Measurements from ENCODE around the gene ANKIB1.
"Not testable (repeated sequence)": the region's sequence is repeated elsewhere in the genome, so short reads cannot be mapped to it uniquely, and the experiment has no call there.

The ANKIB1 gene

GRCh38 chr7:92335574-92335973 is 89.8 kb downstream of the ANKIB1 start:
- DNase-seq: no peak

DNA sequence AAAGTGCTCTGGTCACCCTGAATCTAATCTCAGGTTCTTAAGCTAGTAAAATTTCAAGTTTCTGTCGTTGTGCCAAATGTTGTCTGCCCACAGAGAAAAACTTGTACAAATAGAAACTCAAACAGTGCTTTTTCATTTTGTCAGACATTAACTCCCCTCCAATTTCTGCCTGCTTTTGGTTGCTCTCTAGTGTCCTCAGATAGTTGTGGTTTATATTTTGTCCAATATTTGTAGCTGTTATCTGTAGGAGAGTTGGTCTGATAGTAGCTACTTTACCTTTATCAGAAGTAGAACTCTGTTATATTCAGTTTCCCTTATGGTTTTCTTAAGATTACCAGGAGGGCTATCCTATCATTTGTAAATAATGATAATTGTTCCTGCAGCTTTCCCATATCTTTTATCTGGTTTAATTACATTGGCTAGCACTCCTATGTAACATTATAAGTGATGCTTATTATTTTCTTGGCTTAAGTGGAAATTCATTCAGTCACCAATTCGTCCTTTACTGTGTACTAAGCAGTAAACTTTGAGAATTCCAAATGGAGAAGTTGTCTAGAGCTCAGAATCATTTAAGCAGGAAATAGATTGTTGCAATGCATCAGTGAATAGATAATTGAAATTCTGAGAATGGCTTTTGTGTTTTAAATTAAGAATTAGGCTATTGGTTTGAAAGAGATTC is 91.0 kb downstream of the ANKIB1 start:
- DNase-seq: no peak

- DNase-seq: no peak
Observed at GRCh38 chr7:92340016-92340415, 94.2 kb downstream of the ANKIB1 start.

DNA sequence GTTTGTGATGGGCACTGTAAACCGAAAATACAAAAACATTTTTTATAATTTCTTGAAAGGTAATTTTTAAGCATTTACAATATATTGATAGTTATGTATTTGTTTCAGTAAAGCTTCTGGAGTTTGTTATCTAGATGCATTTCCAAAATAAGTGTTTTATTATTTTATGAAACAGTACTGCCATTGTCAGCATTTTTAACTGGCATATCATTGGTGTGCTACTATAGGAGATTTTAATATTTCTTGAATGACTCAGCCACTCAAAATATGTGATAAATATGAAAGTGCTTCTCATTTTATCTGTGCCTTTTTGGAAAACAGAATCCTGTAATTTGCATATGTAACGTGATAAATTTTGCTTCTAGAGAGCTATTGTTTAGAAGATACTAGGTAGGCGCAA is 97.9 kb downstream of the ANKIB1 start:
- no peak for DNase-seq

- no peak for DNase-seq
Observed at GRCh38 chr7:92352009-92352408, 106.2 kb downstream of the ANKIB1 start.

- no peak for DNase-seq
Observed at GRCh38 chr7:92354214-92354613, 108.4 kb downstream of the ANKIB1 start.

- DNase-seq: no peak
Observed at GRCh38 chr7:92356406-92356805, 110.6 kb downstream of the ANKIB1 start.

GRCh38 chr7:92357260-92357659 is 111.5 kb downstream of the ANKIB1 start:
- DNase-seq: no peak

DNA sequence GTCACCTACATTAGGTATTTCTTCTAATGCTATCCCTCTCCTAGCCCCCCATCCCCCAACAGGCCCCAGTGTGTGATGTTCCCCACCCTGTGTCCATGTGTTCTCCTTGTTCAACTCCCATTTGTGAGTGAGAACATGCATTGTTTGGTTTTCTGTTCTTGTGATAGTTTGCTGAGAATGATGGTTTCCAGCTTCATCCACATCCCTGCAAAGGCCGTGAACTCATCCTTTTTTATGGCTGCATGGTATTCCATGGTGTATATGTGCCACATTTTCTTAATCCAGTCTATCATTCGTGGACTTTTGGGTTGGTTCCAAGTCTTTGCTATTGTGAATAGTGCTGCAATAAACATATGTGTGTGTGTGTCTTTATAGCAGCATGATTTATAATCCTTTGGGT is 113.4 kb downstream of the ANKIB1 start:
- not testable (repeated sequence) for DNase-seq

DNA sequence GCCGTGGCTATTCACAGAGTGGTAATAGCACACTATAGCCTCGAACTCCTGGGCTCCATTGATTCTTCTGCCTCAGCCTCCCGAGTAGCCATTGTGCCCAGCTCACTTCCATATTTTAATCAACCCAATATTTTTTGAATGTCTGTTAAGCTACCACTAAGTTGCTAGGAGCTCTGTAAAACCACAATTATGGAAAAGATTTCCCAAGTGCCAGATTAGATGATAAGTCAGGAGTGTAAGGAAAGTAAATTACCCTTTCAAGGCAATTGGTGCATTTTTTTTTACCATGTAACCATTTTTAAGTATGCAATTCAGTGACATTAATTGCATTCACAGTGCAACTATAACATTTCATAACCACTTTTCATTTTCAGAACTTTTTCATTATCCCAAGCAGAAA is 114.0 kb downstream of the ANKIB1 start:
- DNase-seq: no peak

- no peak for DNase-seq
Observed at GRCh38 chr7:92360387-92360786, 114.6 kb downstream of the ANKIB1 start.

GRCh38 chr7:92362131-92362530 is 116.4 kb downstream of the ANKIB1 start:
- no peak for DNase-seq

DNA sequence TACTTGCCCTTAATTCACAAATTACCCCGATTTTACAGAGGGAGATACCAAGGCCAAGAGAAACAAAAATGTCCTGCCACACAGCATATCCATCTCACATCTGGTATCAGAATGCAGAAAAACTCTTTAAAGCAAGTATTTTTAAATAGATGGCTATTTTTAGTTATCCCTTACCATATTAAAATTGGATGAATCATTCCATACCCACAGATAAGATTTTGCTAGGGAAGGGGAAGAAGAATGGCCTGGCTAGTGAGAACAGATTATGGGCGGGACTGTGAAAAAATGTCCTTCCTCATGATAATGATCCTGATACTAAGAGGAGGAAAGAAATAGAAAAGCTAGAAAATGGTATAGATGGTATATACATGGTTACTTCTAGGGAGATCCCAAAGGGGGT is 121.0 kb downstream of the ANKIB1 start:
- no peak for DNase-seq

- DNase-seq: no peak
Observed at GRCh38 chr7:92368741-92369140, 123.0 kb downstream of the ANKIB1 start.

DNA sequence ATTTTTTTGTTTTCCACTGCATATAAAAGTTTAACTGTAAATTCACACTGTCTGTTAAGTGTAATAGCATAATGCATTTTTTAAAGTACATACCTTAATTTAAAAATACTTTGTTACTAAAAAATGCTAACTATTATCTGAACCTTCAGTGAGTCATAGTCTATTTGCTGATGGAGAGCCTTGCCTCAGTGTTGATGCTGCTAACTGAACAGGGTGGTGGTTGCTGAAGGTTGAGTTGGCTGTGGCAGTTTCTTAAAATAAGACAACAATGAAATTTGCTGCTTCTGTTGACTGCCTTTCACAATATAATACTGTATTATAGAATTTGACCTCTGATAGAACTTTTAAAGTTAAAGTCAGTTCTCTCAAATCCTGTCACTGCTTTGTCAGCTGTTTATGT is 129.2 kb downstream of the ANKIB1 start:
- DNase-seq: no peak

DNA sequence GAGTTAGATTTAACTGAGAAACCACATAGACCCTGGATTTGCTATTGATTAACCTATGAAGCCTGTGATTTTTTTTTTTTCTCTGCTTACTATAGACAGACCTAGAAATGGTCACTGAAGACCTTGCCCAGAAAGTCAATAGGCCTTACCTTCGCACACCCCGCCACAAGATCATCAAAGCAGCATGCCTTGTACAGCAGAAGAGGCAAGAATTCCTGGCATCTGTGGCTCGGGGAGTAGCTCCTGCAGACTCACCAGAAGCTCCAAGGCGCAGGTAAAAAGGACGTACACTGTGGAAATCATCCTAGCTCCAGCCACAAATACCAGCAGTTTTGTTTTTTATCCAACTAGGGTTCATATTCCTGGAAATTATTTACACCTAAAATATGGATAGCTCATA is 145.3 kb downstream of the ANKIB1 start:
- DNase-seq: no peak

- no peak for DNase-seq
Observed at GRCh38 chr7:92397542-92397941, 151.8 kb downstream of the ANKIB1 start.

DNA sequence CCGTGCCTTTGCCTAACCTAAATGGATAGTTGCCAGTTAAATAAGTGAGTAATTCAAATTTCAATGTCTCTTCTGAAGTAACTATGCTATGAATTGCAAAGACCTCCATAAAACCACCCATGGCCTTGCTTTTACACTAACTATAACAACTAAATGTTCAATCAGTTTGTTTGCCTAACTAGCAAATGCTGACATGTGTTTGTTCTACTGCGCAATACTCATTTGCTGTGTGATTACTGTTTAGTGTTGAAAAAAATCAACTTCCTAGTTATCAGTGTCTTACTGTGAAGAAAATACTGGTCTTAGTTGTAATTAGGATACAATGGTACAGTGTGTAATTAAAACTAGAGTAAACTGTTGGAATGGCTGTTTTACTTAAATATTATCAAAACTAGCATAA is 154.2 kb downstream of the ANKIB1 start:
- DNase-seq: no peak

DNA sequence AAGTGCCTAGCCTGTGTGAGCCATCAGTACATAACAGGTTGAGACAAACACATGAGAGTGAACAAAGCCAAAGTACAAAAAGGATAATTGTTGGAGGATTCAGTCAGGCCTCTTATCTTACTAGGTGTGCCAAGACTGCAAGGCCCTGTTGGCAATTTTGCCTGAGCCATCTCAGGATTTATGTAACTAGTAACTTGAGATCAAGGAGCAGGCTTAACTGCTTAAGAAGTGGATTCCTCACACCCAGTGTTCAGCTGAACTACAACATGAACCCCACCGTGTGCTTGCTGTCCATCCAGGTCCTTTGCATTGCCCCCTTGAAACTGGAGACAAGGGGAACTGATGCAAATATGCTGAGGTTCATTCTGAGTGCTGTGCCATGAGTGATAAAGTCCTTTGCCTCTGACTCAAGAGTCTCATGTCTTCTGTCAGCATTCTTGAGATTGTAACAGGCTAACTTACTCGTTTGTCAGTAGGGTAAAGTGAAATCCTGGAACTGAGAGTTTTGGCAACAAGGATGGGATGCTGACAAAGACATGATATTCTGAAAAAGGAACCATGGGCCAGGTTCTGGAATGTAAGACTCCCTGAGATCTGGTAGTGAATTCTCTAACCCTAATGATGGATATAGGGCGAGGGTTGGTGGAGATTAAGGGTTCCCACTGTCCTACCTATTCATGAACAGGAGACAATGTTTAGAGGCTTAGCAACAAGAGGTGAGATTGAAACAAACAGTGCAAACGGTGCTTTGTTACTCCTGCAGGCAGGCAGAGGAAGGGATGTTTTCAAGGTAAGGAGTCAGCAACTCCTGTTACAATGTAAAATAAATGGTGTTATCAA is 157.4 kb downstream of the ANKIB1 start:
- no peak for DNase-seq

DNA sequence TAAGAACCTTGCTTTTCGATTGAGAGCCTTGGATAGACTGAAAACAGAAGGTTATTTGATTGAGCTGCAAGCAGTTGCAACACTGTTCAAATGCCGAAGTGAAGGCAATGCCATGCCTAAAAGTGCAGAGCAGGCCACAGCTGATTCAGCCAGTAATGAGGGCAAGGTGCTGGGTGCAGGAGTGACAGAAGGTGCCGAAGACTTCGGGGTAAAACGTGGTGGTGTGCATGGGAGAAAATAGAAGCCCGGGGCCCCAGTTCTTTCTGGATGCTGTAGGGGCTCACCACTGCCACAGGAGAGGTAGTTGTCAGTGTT is 157.9 kb downstream of the ANKIB1 start:
- no peak for DNase-seq

GRCh38 chr7:92404170-92404614 is 158.4 kb downstream of the ANKIB1 start:
- no peak for DNase-seq

- no peak for DNase-seq
Observed at GRCh38 chr7:92409357-92409756, 163.6 kb downstream of the ANKIB1 start.

- not testable (repeated sequence) for DNase-seq
Observed at GRCh38 chr7:92410162-92410561, 164.4 kb downstream of the ANKIB1 start.

DNA sequence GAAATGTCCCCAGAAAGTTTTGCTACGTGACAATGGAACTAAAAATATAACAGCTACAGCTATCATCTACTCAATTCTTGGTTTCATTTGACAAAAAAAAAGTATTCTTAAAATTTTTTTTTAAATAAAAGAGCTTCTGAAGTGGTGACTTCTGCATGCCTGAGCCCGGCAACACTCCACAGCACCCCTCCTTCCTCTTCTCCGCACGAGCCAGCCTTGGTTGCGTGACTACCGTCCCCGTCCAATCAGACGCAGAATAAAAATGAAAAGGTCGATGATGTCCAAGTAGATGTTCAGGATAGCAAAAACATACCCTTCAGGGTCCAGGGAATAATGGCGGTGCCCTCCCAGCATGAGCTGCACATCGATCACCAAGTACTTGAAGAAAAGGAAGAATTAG is 167.0 kb downstream of the ANKIB1 start:
- no peak for DNase-seq

- no peak for DNase-seq
Observed at GRCh38 chr7:92413550-92413949, 167.8 kb downstream of the ANKIB1 start.

Measured in activated CD4-positive, alpha-beta T cell treated with anti-CD3 and anti-CD28 coated beads, Interleukin-2, amount 50 U/mL, for 1 hour (primary cell).